IPS-11a (cell line): ENCODE results near the gene PPP2R2B.

ENCODE experiments used
- H3K4me3 ChIP-seq: one replicate; pipeline ENCODE4 v1.5.1; 2013; ENCODE audit warnings: low read depth, low read length, control low read depth

Gene PPP2R2B

GRCh38 chr5:146706321-146706972, 172.1 kb downstream of the PPP2R2B start:
- H3K4me3 ChIP-seq: no peak overlapping the region

- H3K4me3 ChIP-seq: no peak overlapping the region
These were observed 173.4 kb downstream of the PPP2R2B start for GRCh38 chr5:146704949-146705665.

GRCh38 chr5:146703899-146704298, 174.7 kb downstream of the PPP2R2B start:
- H3K4me3 ChIP-seq: no peak overlapping the region

GRCh38 chr5:146703499-146703898, 175.1 kb downstream of the PPP2R2B start:
- H3K4me3 ChIP-seq: no peak overlapping the region

- H3K4me3 ChIP-seq: no peak overlapping the region
These were observed 178.7 kb downstream of the PPP2R2B start for GRCh38 chr5:146699664-146700418.

- no peak overlapping the region for H3K4me3 ChIP-seq
These were observed 179.4 kb downstream of the PPP2R2B start for GRCh38 chr5:146699138-146699537.

GRCh38 chr5:146698651-146699050, 179.9 kb downstream of the PPP2R2B start:
- H3K4me3 ChIP-seq: no peak overlapping the region

GRCh38 chr5:146697211-146697610, 181.3 kb downstream of the PPP2R2B start:
- H3K4me3 ChIP-seq: no peak overlapping the region

- no peak overlapping the region for H3K4me3 ChIP-seq
These were observed 182.9 kb downstream of the PPP2R2B start for GRCh38 chr5:146695646-146696045.

- H3K4me3 ChIP-seq: no peak overlapping the region
These were observed 187.6 kb downstream of the PPP2R2B start for GRCh38 chr5:146690880-146691355.

- H3K4me3 ChIP-seq: no peak overlapping the region
These were observed 190.9 kb downstream of the PPP2R2B start for GRCh38 chr5:146687630-146688029.

- H3K4me3 ChIP-seq: no peak overlapping the region
These were observed 194.7 kb downstream of the PPP2R2B start for GRCh38 chr5:146683861-146684260.

GRCh38 chr5:146682899-146683532, 195.5 kb downstream of the PPP2R2B start:
- H3K4me3 ChIP-seq: no peak overlapping the region

- no peak overlapping the region for H3K4me3 ChIP-seq
These were observed 196.9 kb downstream of the PPP2R2B start for GRCh38 chr5:146681585-146682105.

- H3K4me3 ChIP-seq: no peak overlapping the region
These were observed 197.5 kb downstream of the PPP2R2B start for GRCh38 chr5:146680846-146681584.

- H3K4me3 ChIP-seq: no peak overlapping the region
These were observed 202.9 kb downstream of the PPP2R2B start for GRCh38 chr5:146675636-146676035.

GRCh38 chr5:146672866-146673265, 205.7 kb downstream of the PPP2R2B start:
- no peak overlapping the region for H3K4me3 ChIP-seq

- H3K4me3 ChIP-seq: no peak overlapping the region
These were observed 206.8 kb downstream of the PPP2R2B start for GRCh38 chr5:146671561-146672295.

- H3K4me3 ChIP-seq: no peak overlapping the region
These were observed 208.9 kb downstream of the PPP2R2B start for GRCh38 chr5:146669656-146670055.
